ENCODE measurements around the gene EFNA4. TPM values are rescaled to one million over a fixed set of nuclear protein-coding genes. Genes with fewer than 3 reads are reported as not detected.

EFNA4 gene
- polyA plus RNA-seq, 1 of the 3 experiments (the other 2 are of a cell fraction) = 17.7 TPM

GRCh38 chr1:155086128-155086741, 22.7 kb downstream of the EFNA4 start:
- CTCF ChIA-PET = interaction anchor here (0.7 to 5.3 kb wide), 39 partner anchors 9 to 606 kb away, joined by 3 to 156 read pairs (median 5); partner anchors contain the start of genes ADAM15, EFNA4, KRTCAP2 and LENEP
- peak overlapping the region; percentile 77 to 79; a peak in 3 of 4 replicates for H3K4me3 ChIP-seq (ENCODE audit: low read depth in 2 of 2, low read length in 1 of 2)
- peaks cover 2% of the 10 kb centered on the region for H3F3A ChIP-seq (replicated peaks; ENCODE audit: insufficient read depth)
- peak overlapping the region; percentile 78 for H3K4me2 ChIP-seq
- H4K20me1 ChIP-seq (ENCODE audit: insufficient read depth) = no peaks in the 10 kb centered on the region
- POLR2A ChIA-PET = interaction anchor here (2.0 kb wide), 1 partner anchor 88 kb away, joined by 4 read pairs; no protein-coding TSS in a partner anchor
- H3K27me3 ChIP-seq (ENCODE audit: insufficient read depth) = 0 out of 2 replicates have a peak, but pooled peaks cover 1% of the 10 kb centered on the region
- H3K9me3 ChIP-seq = no peaks in the 10 kb centered on the region
- H2AFZ ChIP-seq (ENCODE audit: low read depth) = peak overlapping the region; percentile 99; the same call in 1 of the 2 replicates
- no peak overlapping the region; a peak in 1 of 4 replicates for H3K27ac ChIP-seq (ENCODE audit: low read depth in 2 of 2, low read length in 1 of 2)
- 2% methylated on average over 16 of the region's 24 CpGs for WGBS (ENCODE audit: low lambda C conversion rate)
- no peaks in the 10 kb centered on the region for H3K36me3 ChIP-seq (replicated peaks in 1 of 2; ENCODE audit: control insufficient read depth in 1 of 2, insufficient read depth in 2 of 2, low read length in 1 of 2)
- no peak overlapping the region for H3K9ac ChIP-seq
- DNase-seq = peak; percentile 88
- H3K9me2 ChIP-seq = no peaks in the 10 kb centered on the region
- peaks cover 5 to 25% of the 10 kb centered on the region in 2 experiments; a peak in 3 of 4 replicates for H3K4me1 ChIP-seq (ENCODE audit: control insufficient read depth in 1 of 2, insufficient read depth in 2 of 2, low read depth in 1 of 2, low read length in 1 of 2)
- H3K79me2 ChIP-seq (ENCODE audit: insufficient read depth) = no peaks in the 10 kb centered on the region
- TF ChIP-seq MXI1 (IDR thresholded peaks at IDR 0.05; ENCODE audit: low read depth, low read length) = 0 out of 2 replicates have a peak, but pooled peaks have one; percentile 26
- TF ChIP-seq SMC3 (IDR thresholded peaks at IDR 0.05; ENCODE audit: low read depth, low read length) = peak; percentile 33; the same call in 1 of the 2 replicates
- TF ChIP-seq CTCF (IDR thresholded peaks at IDR 0.05) = peak; percentile 89
- TF ChIP-seq RAD21 (IDR thresholded peaks at IDR 0.05; ENCODE audit: low read length) = peak; percentile 23; the same call in 1 of the 2 replicates
- TF ChIP-seq IRF3 (IDR thresholded peaks at IDR 0.05; ENCODE audit: low read depth, low read length) = no peak

- DNase-seq = no peak
- Histone ChIP-seq H3K27me3 (ENCODE audit: insufficient read depth) (no peaks in the 10 kb centered on the region), H3K4me1 (ENCODE audit: control insufficient read depth in 1 of 2, insufficient read depth in 2 of 2, low read depth in 1 of 2, low read length in 1 of 2) (peaks cover 5 to 31% of the 10 kb centered on the region in 2 experiments; a peak in 3 of 4 replicates), H2AFZ (ENCODE audit: low read depth) (no peak overlapping the region), H3K4me3 (ENCODE audit: low read depth in 2 of 2, low read length in 1 of 2) (no peak overlapping the region), H3F3A (replicated peaks; ENCODE audit: insufficient read depth) (no peaks in the 10 kb centered on the region), H3K36me3 (replicated peaks in 1 of 2; ENCODE audit: control insufficient read depth in 1 of 2, insufficient read depth in 2 of 2, low read length in 1 of 2) (no peaks in the 10 kb centered on the region), H3K9ac (no peak overlapping the region), H3K79me2 (ENCODE audit: insufficient read depth) (no peaks in the 10 kb centered on the region), H3K9me3 (no peaks in the 10 kb centered on the region), H3K9me2 (no peaks in the 10 kb centered on the region), H3K4me2 (no peak overlapping the region), H3K27ac (ENCODE audit: low read depth in 2 of 2, low read length in 1 of 2) (no peak overlapping the region), H4K20me1 (ENCODE audit: insufficient read depth) (no peaks in the 10 kb centered on the region)
- CTCF ChIA-PET = interaction anchor here (0.7 to 5.3 kb wide), 25 partner anchors 9 to 607 kb away, joined by 3 to 156 read pairs (median 7); partner anchors contain the start of genes ADAM15, EFNA4, KRTCAP2 and PBXIP1
- POLR2A ChIA-PET = no interaction called here
- WGBS (ENCODE audit: low lambda C conversion rate) = 66% methylated on average over 6 of the region's 8 CpGs
- no peak for TF ChIP-seq EP300 (IDR thresholded peaks at IDR 0.05; ENCODE audit: borderline replicate concordance in 1 of 2, low read depth in 1 of 2, low read length in 1 of 2)
- no peak for TF ChIP-seq PBX3 (IDR thresholded peaks at IDR 0.05)
These were observed 23.5 kb downstream of the EFNA4 start for GRCh38 chr1:155086856-155087535.
